ENCODE results near the gene SPAG16.

DNA sequence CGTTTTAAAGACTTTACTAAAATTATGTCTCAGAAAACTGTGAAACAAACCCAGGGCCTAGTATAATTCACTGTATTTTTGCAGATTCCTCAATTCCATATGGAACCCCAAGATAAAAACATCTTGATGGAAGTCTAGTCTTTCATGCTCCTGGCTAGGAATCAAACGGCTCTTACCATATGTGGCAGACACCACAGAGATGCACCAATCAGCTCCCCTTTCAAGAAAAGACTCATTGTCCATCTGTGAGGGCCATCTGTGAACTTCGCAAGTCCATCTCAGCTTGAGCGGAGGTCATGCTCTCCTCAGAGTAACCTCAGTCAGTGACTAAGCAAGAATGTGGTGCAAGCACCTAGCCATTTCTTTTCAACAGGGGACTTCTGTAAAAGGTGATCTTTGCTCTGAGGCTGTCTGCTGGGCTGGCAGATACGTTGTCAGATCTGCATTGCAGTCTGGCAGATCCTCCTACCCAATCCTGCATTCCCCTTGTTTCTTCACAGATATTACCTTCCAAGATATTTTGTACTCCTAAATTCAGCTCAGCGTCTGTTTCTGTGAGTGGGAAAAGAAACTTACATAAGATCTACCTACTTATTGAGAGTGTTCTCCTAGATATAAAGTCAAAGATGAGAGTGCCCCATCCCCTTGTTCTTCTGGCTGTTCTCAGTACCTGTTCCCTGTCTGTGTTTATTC is 419.3 kb downstream of the SPAG16 start:
- no peak for TF ChIP-seq EZH2 (IDR thresholded peaks at IDR 0.05; ENCODE audit: insufficient read depth, poor library complexity, severe bottlenecking)
- no peak for TF ChIP-seq EZH2phosphoT487 (IDR thresholded peaks at IDR 0.05; ENCODE audit: insufficient read depth, low read depth)

Data from GM23248 (cell line).